Keratinocyte (primary cell): ENCODE results near the gene UROS. TPM values are rescaled to one million over a fixed set of nuclear protein-coding genes. Genes with fewer than 3 reads are reported as not detected.
A peak's percentile ranks its signal among the peaks of the same experiment; 100 is the strongest.

Experiments
- DNase-seq: peaks from one replicate; pipeline ENCODE4 v3.0.0-alpha.2; 2011; ENCODE audit warnings: low read depth, missing footprints, low spot score
- FAIRE-seq: peaks from 2 replicates; lab custom pipeline; 2011; peaks lifted over from hg19 to GRCh38; lab: Jason Lieb, UNC
- H2AFZ ChIP-seq: 2 replicates; pipeline ENCODE4 v1.6.0; 2012; ENCODE audit warnings: low read length, control low read depth, inconsistent platforms; ENCODE audit not compliant: control insufficient read depth
- H3K27ac ChIP-seq: 2 replicates; pipeline ENCODE4 v1.5.1; 2011; ENCODE audit warnings: low read length; ENCODE audit not compliant: control insufficient read depth, insufficient read depth
- H3K27me3 ChIP-seq: 3 replicates; pipeline ENCODE4 v1.6.0; 2011; ENCODE audit warnings: low read length; ENCODE audit not compliant: control insufficient read depth, insufficient read depth; ENCODE audit errors: extremely low read depth
- H3K36me3 ChIP-seq, 2 experiments: 2 replicates in 1 of 2; 3 replicates in 1 of 2; pipeline ENCODE4 v1.5.1; 2011; ENCODE audit warnings: low read length in 2 of 2, mild to moderate bottlenecking in 1 of 2; ENCODE audit not compliant: control insufficient read depth in 2 of 2, insufficient read depth in 2 of 2; ENCODE audit errors: extremely low read depth in 1 of 2
- H3K4me1 ChIP-seq: 3 replicates; pipeline ENCODE4 v1.5.1; 2011; ENCODE audit warnings: low read length; ENCODE audit not compliant: control insufficient read depth, insufficient read depth; ENCODE audit errors: extremely low read depth
- H3K4me2 ChIP-seq: 3 replicates; pipeline ENCODE4 v1.6.0; 2011; ENCODE audit warnings: low read depth, low read length; ENCODE audit not compliant: control insufficient read depth, insufficient read depth; ENCODE audit errors: extremely low read depth
- H3K4me3 ChIP-seq, 3 experiments: fragments of 200-600 bp in 1 of 3; sonication (generic) in 1 of 3; 2 replicates in 2 of 3; 3 replicates in 1 of 3; pipeline ENCODE4 v1.5.1; 2011 to 2016; ENCODE audit warnings: low read length in 3 of 3, mild to moderate bottlenecking in 3 of 3, control low read depth in 2 of 3, inconsistent platforms in 1 of 3, low read depth in 1 of 3, mixed read lengths in 1 of 3, mixed run types in 1 of 3, moderate library complexity in 1 of 3; ENCODE audit not compliant: control insufficient read depth in 2 of 3, insufficient read depth in 2 of 3; ENCODE audit errors: extremely low read depth in 1 of 3
- H3K79me2 ChIP-seq: 2 replicates; pipeline ENCODE4 v1.6.0; 2012; ENCODE audit warnings: low read length; ENCODE audit not compliant: control insufficient read depth, insufficient read depth
- H3K9ac ChIP-seq: 3 replicates; pipeline ENCODE4 v1.6.0; 2011; ENCODE audit warnings: low read length; ENCODE audit not compliant: control insufficient read depth, insufficient read depth; ENCODE audit errors: extremely low read depth
- H3K9me1 ChIP-seq: 3 replicates; pipeline ENCODE4 v1.6.0; 2011; ENCODE audit warnings: low read length; ENCODE audit not compliant: control insufficient read depth, insufficient read depth; ENCODE audit errors: extremely low read depth
- H3K9me3 ChIP-seq: 2 replicates; pipeline ENCODE4 v1.5.1; 2012; ENCODE audit warnings: low read depth, low read length; ENCODE audit not compliant: control insufficient read depth
- H4K20me1 ChIP-seq: 3 replicates; pipeline ENCODE4 v1.6.0; 2011; ENCODE audit warnings: low read length; ENCODE audit not compliant: control insufficient read depth, insufficient read depth; ENCODE audit errors: extremely low read depth
- CTCF ChIP-seq, 3 experiments: IDR thresholded peaks in 1 of 3; conservative IDR thresholded peaks in 1 of 3; optimal IDR thresholded peaks in 1 of 3; 2 replicates in 2 of 3; 3 replicates in 1 of 3; pipeline versions ENCODE3 to v1.5.1; 2011; ENCODE audit warnings: low read length in 3 of 3, mild to moderate bottlenecking in 3 of 3, moderate library complexity in 2 of 3, control low read depth in 1 of 3, inconsistent platforms in 1 of 3; ENCODE audit not compliant: insufficient read depth in 2 of 3; ENCODE audit errors: extremely low read depth in 1 of 3
- EZH2 ChIP-seq: IDR thresholded peaks from one replicate; pipeline ENCODE4 v1.6.1; 2012; ENCODE audit warnings: inconsistent platforms, mild to moderate bottlenecking, low read length, moderate library complexity
- dilution Hi-C: fragments of 300-500 bp; cut with MboI; formaldehyde crosslinking; loops from one replicate; pipeline ENCODE4 v1.7.0; 2020; ENCODE audit warnings: low sequenced_read_pairs; ENCODE audit not compliant: extremely low pct_ligation_motif_present
- polyA plus RNA-seq, 5 experiments: library from polyadenylated mRNA; depleted of rRNA in 3 of 5; stranded (reverse) in 3 of 5; stranded (forward) in 1 of 5; unstranded in 1 of 5; fragments of >200 nt; gene quantifications; 1 replicate in 1 of 5; 2 replicates in 3 of 5; 3 replicates in 1 of 5; pipeline versions ENCODE4 v1.2.1 to v1.2.3, GENCODE V29; 2011 to 2012; ENCODE audit warnings: missing spikeins in 2 of 5, low read depth in 1 of 5, low replicate concordance in 1 of 5

UROS gene
- polyA plus RNA-seq, 1 donor (not counting 4 experiments of a cell fraction or from before 2014, with no cell fraction given), result 46.7 TPM

DNA sequence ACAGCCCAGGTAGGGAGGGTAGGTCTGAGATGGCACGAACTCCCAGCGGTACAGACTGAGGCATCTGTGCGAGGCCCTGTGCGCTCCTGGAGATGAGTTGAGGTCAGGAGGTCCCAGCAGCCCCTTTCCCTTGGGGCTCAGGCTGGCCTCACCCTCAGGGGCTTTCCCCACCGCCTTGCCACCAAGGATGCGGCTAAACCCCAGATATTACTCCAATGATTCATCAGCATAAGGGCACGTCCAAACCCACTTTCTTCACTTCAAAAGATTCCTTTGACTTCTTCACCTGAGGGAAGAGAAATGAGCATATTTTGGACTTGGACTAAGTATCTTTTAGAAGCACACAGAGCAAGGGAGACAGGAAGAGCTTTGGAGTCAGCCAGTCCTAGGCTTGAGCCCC is 20.3 kb downstream of the UROS start:
- H2AFZ ChIP-seq, result no peak overlapping the region
- no peaks in the 10 kb centered on the region for H4K20me1 ChIP-seq
- H3K36me3 ChIP-seq, result peaks cover 11 to 14% of the 10 kb centered on the region in 2 experiments
- H3K27ac ChIP-seq, result no peak overlapping the region
- dilution Hi-C loops, result no loop called here
- no peaks in the 10 kb centered on the region for H3K9me1 ChIP-seq
- DNase-seq (no peak), FAIRE-seq (peak; percentile 49)
- TF ChIP-seq CTCF (optimal IDR thresholded peaks at IDR 0.05 in 1 of 3, IDR thresholded peaks at IDR 0.05 in 1 of 3, conservative IDR thresholded peaks at IDR 0.05 in 1 of 3; ENCODE audit: extremely low read depth in 1 of 3, insufficient read depth in 2 of 3, low read length in 3 of 3), result no peak
- no peak for TF ChIP-seq EZH2
- no peaks in the 10 kb centered on the region for H3K27me3 ChIP-seq
- H3K4me1 ChIP-seq, result peaks cover 7% of the 10 kb centered on the region
- H3K4me2 ChIP-seq, result no peak overlapping the region
- no peak overlapping the region for H3K4me3 ChIP-seq
- H3K9me3 ChIP-seq, result no peaks in the 10 kb centered on the region
- H3K9ac ChIP-seq, result no peak overlapping the region
- no peaks in the 10 kb centered on the region for H3K79me2 ChIP-seq

DNA sequence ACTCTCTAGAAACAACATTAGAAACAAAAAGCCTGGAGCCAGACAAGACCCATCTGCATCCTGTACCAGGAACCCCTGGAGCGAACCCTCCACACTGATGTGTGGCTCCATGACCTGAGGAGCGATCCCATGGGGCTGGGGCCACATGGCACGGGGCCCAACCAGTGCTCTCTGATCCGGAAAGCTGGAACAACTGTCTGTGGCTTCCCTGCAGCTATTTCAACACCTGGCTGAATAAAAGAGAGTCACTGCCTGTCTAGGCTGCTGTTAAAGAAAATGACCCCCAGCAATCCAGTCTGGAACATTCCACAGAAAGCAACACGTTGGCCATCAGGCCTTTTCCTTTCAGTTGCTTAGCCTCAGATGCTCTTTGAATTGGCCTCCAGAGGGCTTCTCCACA is 20.9 kb downstream of the UROS start:
- Histone ChIP-seq H3K27ac (no peak overlapping the region), H3K9ac (no peak overlapping the region), H3K79me2 (no peaks in the 10 kb centered on the region), H3K27me3 (no peaks in the 10 kb centered on the region), H3K4me1 (peaks cover 7% of the 10 kb centered on the region), H3K9me3 (no peaks in the 10 kb centered on the region), H4K20me1 (no peaks in the 10 kb centered on the region), H3K36me3 (peaks cover 8 to 16% of the 10 kb centered on the region in 2 experiments), H3K4me2 (no peak overlapping the region), H3K4me3 (no peak overlapping the region), H2AFZ (no peak overlapping the region), H3K9me1 (no peaks in the 10 kb centered on the region)
- DNase-seq (no peak), FAIRE-seq (no peak)
- TF ChIP-seq EZH2 (no peak), CTCF (optimal IDR thresholded peaks at IDR 0.05 in 1 of 3, IDR thresholded peaks at IDR 0.05 in 1 of 3, conservative IDR thresholded peaks at IDR 0.05 in 1 of 3; ENCODE audit: extremely low read depth in 1 of 3, insufficient read depth in 2 of 3, low read length in 3 of 3) (no peak)
- dilution Hi-C loops, result no loop called here
